SU-DHL-6 (cell line): ENCODE results near the gene CPVL.

Source experiments
- H2AFZ ChIP-seq: fragments of 200-600 bp; sonication (generic); 2 replicates; pipeline ENCODE4 v1.6.1; 2014; ENCODE audit warnings: low read depth, mild to moderate bottlenecking, moderate library complexity, mixed read lengths, antibody characterized with exemption, low read length; ENCODE audit not compliant: severe bottlenecking
- H3F3A ChIP-seq: fragments of 200-600 bp; shearing (Covaris generic); 2 replicates; pipeline ENCODE4 v1.6.0; 2016; ENCODE audit warnings: antibody characterized with exemption, mild to moderate bottlenecking; ENCODE audit not compliant: insufficient read depth
- H3K27ac ChIP-seq: fragments of 200-600 bp; sonication (generic); 2 replicates; pipeline ENCODE4 v1.5.1; 2016; ENCODE audit warnings: low read depth, mild to moderate bottlenecking, low read length, moderate library complexity, mixed read lengths
- H3K27me3 ChIP-seq: fragments of 200-600 bp; sonication (generic), shearing (Covaris generic); 2 replicates; pipeline ENCODE4 v1.6.0; 2014; ENCODE audit warnings: mild to moderate bottlenecking, low read length
- H3K36me3 ChIP-seq: fragments of 200-600 bp; sonication (generic); 2 replicates; pipeline ENCODE4 v1.6.1; 2014; ENCODE audit warnings: mild to moderate bottlenecking, low read length, mixed read lengths
- H3K4me2 ChIP-seq: fragments of 300-600, 200-600 bp; shearing (Covaris generic), sonication (generic); 2 replicates; pipeline ENCODE4 v1.6.0; 2014; ENCODE audit warnings: low read length, low read depth, mild to moderate bottlenecking; ENCODE audit not compliant: poor library complexity, severe bottlenecking
- H3K4me3 ChIP-seq: fragments of 200-600 bp; sonication (generic); 2 replicates; pipeline ENCODE4 v1.5.1; 2014; ENCODE audit warnings: antibody characterized with exemption, low read length, mild to moderate bottlenecking, mixed read lengths; ENCODE audit not compliant: insufficient read depth, poor library complexity, severe bottlenecking
- H3K79me2 ChIP-seq: fragments of 200-600 bp; sonication (generic); 2 replicates; pipeline ENCODE4 v1.6.1; 2014; ENCODE audit warnings: mild to moderate bottlenecking, low read length, moderate library complexity; ENCODE audit not compliant: insufficient read depth
- H3K9ac ChIP-seq: fragments of 200-600 bp; sonication (generic); 2 replicates; pipeline ENCODE4 v1.7.0; 2014; ENCODE audit warnings: mild to moderate bottlenecking, low read length
- H3K9me2 ChIP-seq: fragments of 200-600 bp; sonication (generic); replicated peaks from 2 replicates; pipeline ENCODE4 v1.6.1; 2014; ENCODE audit warnings: low read length; ENCODE audit not compliant: insufficient read depth
- H3K9me3 ChIP-seq: fragments of 200-600 bp; sonication (generic); 2 replicates; pipeline ENCODE4 v1.6.1; 2014; ENCODE audit warnings: low read length, mixed read lengths; ENCODE audit not compliant: insufficient read depth
- H4K20me1 ChIP-seq: fragments of 200-600 bp; sonication (generic); 2 replicates; pipeline ENCODE4 v1.6.1; 2014; ENCODE audit warnings: low read depth, mild to moderate bottlenecking, antibody characterized with exemption, low read length, moderate library complexity, mixed read lengths
- CTCF ChIP-seq: fragments of 200-600 bp; sonication (generic); IDR thresholded peaks from one replicate; pipeline ENCODE4 v1.5.1; 2017; ENCODE audit warnings: antibody characterized with exemption, mild to moderate bottlenecking, low read length, moderate library complexity; ENCODE audit not compliant: insufficient read depth, poor library complexity, severe bottlenecking
- EZH2phosphoT487 ChIP-seq: fragments of 200-600 bp; sonication (generic), shearing (Covaris generic); conservative IDR thresholded peaks from 2 replicates; pipeline ENCODE4 v1.6.1; 2018; ENCODE audit warnings: mild to moderate bottlenecking, antibody characterized with exemption, low read length, moderate library complexity, mixed read lengths

Gene CPVL

GRCh38 chr7:29005829-29006228, 140.5 kb downstream of the CPVL start:
- H3K36me3 ChIP-seq: no peaks in the 10 kb centered on the region
- H3K79me2 ChIP-seq: no peaks in the 10 kb centered on the region
- H3K4me3 ChIP-seq: no peak overlapping the region
- no peaks in the 10 kb centered on the region for H3F3A ChIP-seq
- no peak overlapping the region for H3K9ac ChIP-seq
- H3K9me2 ChIP-seq: no peaks in the 10 kb centered on the region
- no peak overlapping the region for H2AFZ ChIP-seq
- H3K4me2 ChIP-seq: no peak overlapping the region
- no peaks in the 10 kb centered on the region; the same call in 1 of the 2 replicates for H3K27me3 ChIP-seq
- TF ChIP-seq CTCF: no peak
- no peak for TF ChIP-seq EZH2phosphoT487
- H4K20me1 ChIP-seq: no peaks in the 10 kb centered on the region
- H3K27ac ChIP-seq: no peak overlapping the region
- H3K9me3 ChIP-seq: no peaks in the 10 kb centered on the region

- TF ChIP-seq CTCF (no peak), EZH2phosphoT487 (no peak)
- no peak overlapping the region for H2AFZ ChIP-seq
- no peaks in the 10 kb centered on the region for H3K9me3 ChIP-seq
- H3F3A ChIP-seq: no peaks in the 10 kb centered on the region
- no peak overlapping the region for H3K27ac ChIP-seq
- H3K79me2 ChIP-seq: no peaks in the 10 kb centered on the region
- no peak overlapping the region for H3K4me2 ChIP-seq
- no peak overlapping the region for H3K9ac ChIP-seq
- H3K9me2 ChIP-seq: no peaks in the 10 kb centered on the region
- H3K36me3 ChIP-seq: no peaks in the 10 kb centered on the region
- no peaks in the 10 kb centered on the region for H4K20me1 ChIP-seq
- H3K27me3 ChIP-seq: no peaks in the 10 kb centered on the region; the same call in 1 of the 2 replicates
- no peak overlapping the region for H3K4me3 ChIP-seq
These were observed 140.9 kb downstream of the CPVL start for GRCh38 chr7:29005406-29005805.

GRCh38 chr7:29003703-29004102, 142.6 kb downstream of the CPVL start:
- Histone ChIP-seq H4K20me1 (no peaks in the 10 kb centered on the region), H3K27me3 (no peaks in the 10 kb centered on the region; the same call in 1 of the 2 replicates), H3K4me2 (no peak overlapping the region), H3K36me3 (no peaks in the 10 kb centered on the region), H3K4me3 (no peak overlapping the region), H3F3A (no peaks in the 10 kb centered on the region), H3K27ac (no peak overlapping the region), H3K79me2 (no peaks in the 10 kb centered on the region), H3K9me3 (no peaks in the 10 kb centered on the region), H3K9ac (no peak overlapping the region), H2AFZ (no peak overlapping the region), H3K9me2 (no peaks in the 10 kb centered on the region)
- TF ChIP-seq CTCF: no peak
- no peak for TF ChIP-seq EZH2phosphoT487
